PC-9 (cell line): ENCODE measurements around the gene OPN1SW. TPM values are rescaled to one million over a fixed set of nuclear protein-coding genes. Genes with fewer than 3 reads are reported as not detected.

Source experiments
- BruUV-seq: library from RNA; stranded (reverse); fragments of 400-500 nt; replicated peaks from 2 replicates; lab custom pipeline; 2021; lab: Mats Ljungman, UMichigan
- CTCF ChIA-PET: fragments of 300-600 bp; sonication (Branson Sonifier 250); formaldehyde crosslinking; loops from one replicate; lab custom pipeline; 2022; ENCODE audit warnings: antibody characterized with exemption; lab: Charles Lee
- POLR2A ChIA-PET: fragments of 300-600 bp; sonication (Branson Sonifier 250); formaldehyde crosslinking; loops from one replicate; lab custom pipeline; 2022; ENCODE audit warnings: antibody characterized with exemption; ENCODE audit not compliant: unreplicated experiment; lab: Charles Lee
- DNase-seq, 2 experiments: peaks; one replicate each; pipeline versions ENCODE4 v3.0.0 to v3.0.0-alpha.2; 2015 to 2022; ENCODE audit warnings: mixed read lengths in 1 of 2
- H2AFZ ChIP-seq: fragments of 200-600 bp; sonication (generic); 2 replicates; pipeline ENCODE4 v1.8.1; 2017; ENCODE audit warnings: antibody characterized with exemption
- H3F3A ChIP-seq: fragments of 200-600 bp; sonication (generic); 2 replicates; pipeline ENCODE4 v1.8.1; 2017; ENCODE audit warnings: antibody characterized with exemption, mild to moderate bottlenecking, low read depth; ENCODE audit not compliant: insufficient read depth
- H3K27ac ChIP-seq: fragments of 200-600 bp; sonication (generic); 2 replicates; pipeline ENCODE4 v1.6.1; 2016; ENCODE audit warnings: mixed run types
- H3K27me3 ChIP-seq: fragments of 200-600 bp; sonication (generic); 2 replicates; pipeline ENCODE4 v1.6.1; 2016; ENCODE audit warnings: low read depth, mixed run types; ENCODE audit not compliant: insufficient read depth
- H3K36me3 ChIP-seq: fragments of 200-600 bp; sonication (generic); 2 replicates; pipeline ENCODE4 v1.6.1; 2016; ENCODE audit warnings: low read depth, mixed run types
- H3K4me1 ChIP-seq: fragments of 200-600 bp; sonication (generic); replicated peaks from 2 replicates; pipeline ENCODE4 v1.6.1; 2016; ENCODE audit warnings: mixed run types; ENCODE audit not compliant: insufficient read depth
- H3K4me2 ChIP-seq: fragments of 200-600 bp; sonication (generic); 2 replicates; pipeline ENCODE4 v1.6.1; 2017; ENCODE audit warnings: mixed run types
- H3K4me3 ChIP-seq: fragments of 200-600 bp; sonication (generic); 2 replicates; pipeline ENCODE4 v1.6.1; 2016; ENCODE audit warnings: mixed run types
- H3K79me2 ChIP-seq: fragments of 200-600 bp; sonication (generic); 2 replicates; pipeline ENCODE4 v1.6.1; 2017; ENCODE audit warnings: low read depth, mixed run types
- H3K9me2 ChIP-seq: fragments of 200-600 bp; sonication (generic); 2 replicates; pipeline ENCODE4 v1.8.1; 2017; ENCODE audit warnings: mild to moderate bottlenecking; ENCODE audit not compliant: insufficient read depth
- H3K9me3 ChIP-seq: fragments of 200-600 bp; sonication (generic); 2 replicates; pipeline ENCODE4 v1.8.1; 2016; ENCODE audit warnings: low read depth; ENCODE audit not compliant: insufficient read depth
- H4K20me1 ChIP-seq: fragments of 200-600 bp; sonication (generic); 2 replicates; pipeline ENCODE4 v1.8.1; 2017; ENCODE audit not compliant: insufficient read depth
- CTCF ChIP-seq: fragments of 200-600 bp; sonication (generic); conservative IDR thresholded peaks from 2 replicates; pipeline ENCODE4 v1.6.1; 2017; ENCODE audit warnings: mixed run types, antibody characterized with exemption, mild to moderate bottlenecking, moderate library complexity
- EZH2 ChIP-seq: fragments of 200-600 bp; sonication (generic); IDR thresholded peaks from 2 replicates; pipeline ENCODE4 v1.8.0; 2017; ENCODE audit warnings: antibody characterized with exemption, low read depth
- intact Hi-C: fragments of 100-400 bp; cut with micrococcal nuclease; formaldehyde crosslinking; loops from one replicate; pipeline ENCODE4 v1.10.0; 2022; ENCODE audit not compliant: unreplicated experiment
- total RNA-seq: library from RNA; stranded (reverse); gene quantifications from 2 replicates; pipeline ENCODE4 v1.2.3, GENCODE V29; 2021

Gene OPN1SW
- total RNA-seq, 1 experiment from 2014 or later: not detected

- Histone ChIP-seq H3F3A (peaks cover 9% of the 10 kb centered on the region; the same call in 1 of the 2 replicates), H3K4me1 (no peaks in the 10 kb centered on the region), H3K9me3 (no peaks in the 10 kb centered on the region; the same call in 1 of the 2 replicates), H3K79me2 (no peaks in the 10 kb centered on the region), H3K4me3 (no peak overlapping the region), H3K4me2 (no peak overlapping the region), H3K36me3 (no peaks in the 10 kb centered on the region), H3K27me3 (no peaks in the 10 kb centered on the region), H4K20me1 (no peaks in the 10 kb centered on the region), H3K9me2 (no peaks in the 10 kb centered on the region), H2AFZ (no peak overlapping the region), H3K27ac (no peak overlapping the region)
- ChIA-PET POLR2A (no interaction called here), CTCF (no interaction called here)
- intact Hi-C loops: no loop called here
- TF ChIP-seq EZH2: no peak
- TF ChIP-seq CTCF: no peak
- no TSS peak for BruUV-seq
- DNase-seq: no peak
Measured at GRCh38 chr7:128777156-128778123, 1.8 kb upstream of the OPN1SW start.

- TF ChIP-seq EZH2: no peak
- no peak for TF ChIP-seq CTCF
- ChIA-PET CTCF (interaction anchor here (0.6 kb wide), 1 partner anchor 20 kb away, joined by 6 read pairs; no protein-coding TSS in a partner anchor), POLR2A (no interaction called here)
- no peak overlapping the region for H2AFZ ChIP-seq
- H3K4me2 ChIP-seq: no peak overlapping the region
- no peaks in the 10 kb centered on the region for H3K27me3 ChIP-seq
- no peaks in the 10 kb centered on the region for H3K4me1 ChIP-seq
- H3K36me3 ChIP-seq: peaks cover 6% of the 10 kb centered on the region; the same call in 1 of the 2 replicates
- H4K20me1 ChIP-seq: no peaks in the 10 kb centered on the region
- no peaks in the 10 kb centered on the region for H3K9me2 ChIP-seq
- H3F3A ChIP-seq: peaks cover 13% of the 10 kb centered on the region
- no peak overlapping the region for H3K4me3 ChIP-seq
- no peak overlapping the region for H3K27ac ChIP-seq
- intact Hi-C loops: no loop called here
- no TSS peak for BruUV-seq
- H3K9me3 ChIP-seq: no peaks in the 10 kb centered on the region; the same call in 1 of the 2 replicates
- H3K79me2 ChIP-seq: no peaks in the 10 kb centered on the region
- no peak for DNase-seq
Measured at GRCh38 chr7:128774921-128775320, 673 bp downstream of the OPN1SW start.

GRCh38 chr7:128774029-128774689, 1.4 kb downstream of the OPN1SW start:
- Histone ChIP-seq H2AFZ (no peak overlapping the region), H3K79me2 (no peaks in the 10 kb centered on the region), H3K9me2 (no peaks in the 10 kb centered on the region), H4K20me1 (no peaks in the 10 kb centered on the region), H3K27me3 (no peaks in the 10 kb centered on the region), H3K4me2 (no peak overlapping the region), H3K27ac (no peak overlapping the region), H3K9me3 (no peaks in the 10 kb centered on the region; the same call in 1 of the 2 replicates), H3K4me1 (no peaks in the 10 kb centered on the region), H3F3A (peaks cover 13% of the 10 kb centered on the region), H3K36me3 (peaks cover 13% of the 10 kb centered on the region), H3K4me3 (no peak overlapping the region)
- CTCF ChIA-PET: no interaction called here
- TF ChIP-seq CTCF (no peak), EZH2 (no peak)
- DNase-seq: no peak
- no TSS peak for BruUV-seq
- intact Hi-C loops: no loop called here
- POLR2A ChIA-PET: no interaction called here
